Lung microvascular endothelial cell (primary cell): ENCODE results near the gene BABAM1. TPM values are rescaled to one million over a fixed set of nuclear protein-coding genes. Genes with fewer than 3 reads are reported as not detected.

Experiments used
- DNase-seq, 2 donors: peaks; one replicate each; pipeline versions ENCODE4 v3.0.0 to v3.0.0-alpha.2; 2010; ENCODE audit warnings: low read depth in 2 of 2
- total RNA-seq: library from RNA; depleted of rRNA; stranded (reverse); fragments of >200 nt; gene quantifications from 2 replicates; pipeline ENCODE4 v1.2.1, GENCODE V29; 2014

BABAM1 gene
- total RNA-seq, 1 donor from 2014 or later: 61.3 TPM

DNA sequence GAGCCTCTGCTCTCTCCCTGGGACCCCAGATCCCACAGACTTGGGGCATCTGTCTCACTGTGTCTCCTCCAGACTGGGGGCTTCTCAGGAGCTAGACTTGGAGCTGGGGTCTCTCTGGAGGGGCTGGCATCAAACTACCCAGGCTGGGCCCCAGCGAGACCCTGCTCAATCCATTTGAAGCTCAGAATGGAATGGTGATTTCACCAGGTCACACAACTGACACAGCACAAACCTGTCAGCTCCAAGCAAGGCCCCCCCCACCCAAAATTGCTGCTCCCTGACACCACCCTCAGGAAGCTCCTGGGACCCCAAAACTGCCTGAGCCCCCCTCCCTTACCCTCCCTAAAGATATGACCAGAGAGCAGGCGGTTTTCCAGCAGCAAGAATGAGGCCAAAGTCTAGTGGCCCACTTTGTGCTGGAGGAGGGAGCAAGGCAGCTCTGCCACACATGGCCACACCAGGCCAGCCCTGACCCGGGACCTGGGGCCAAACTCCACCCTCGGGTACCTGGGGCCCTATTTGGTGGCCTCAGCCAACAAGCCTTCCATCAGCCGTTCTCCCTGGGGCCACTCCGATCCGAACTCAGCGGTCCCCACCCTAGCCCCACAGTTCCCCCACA is 23.9 kb upstream of the BABAM1 start:
- DNase-seq: no peak

- DNase-seq: peak in 1 of 2 donors; percentile 29
Measured at GRCh38 chr19:17243830-17244617, 23.2 kb upstream of the BABAM1 start.

- no peak for DNase-seq
Measured at GRCh38 chr19:17244618-17245534, 22.4 kb upstream of the BABAM1 start.

- DNase-seq: no peak
Measured at GRCh38 chr19:17245535-17245984, 21.7 kb upstream of the BABAM1 start, which contains the start of gene NR2F6. TSS of gene NR2F6 (minus strand) at chr19:17245919. CDS start at chr19:17245220, 699 bp downstream.

- peak in 1 of 2 donors; percentile 40 for DNase-seq
Measured at GRCh38 chr19:17246681-17247425, 20.4 kb upstream of the BABAM1 start.

DNA sequence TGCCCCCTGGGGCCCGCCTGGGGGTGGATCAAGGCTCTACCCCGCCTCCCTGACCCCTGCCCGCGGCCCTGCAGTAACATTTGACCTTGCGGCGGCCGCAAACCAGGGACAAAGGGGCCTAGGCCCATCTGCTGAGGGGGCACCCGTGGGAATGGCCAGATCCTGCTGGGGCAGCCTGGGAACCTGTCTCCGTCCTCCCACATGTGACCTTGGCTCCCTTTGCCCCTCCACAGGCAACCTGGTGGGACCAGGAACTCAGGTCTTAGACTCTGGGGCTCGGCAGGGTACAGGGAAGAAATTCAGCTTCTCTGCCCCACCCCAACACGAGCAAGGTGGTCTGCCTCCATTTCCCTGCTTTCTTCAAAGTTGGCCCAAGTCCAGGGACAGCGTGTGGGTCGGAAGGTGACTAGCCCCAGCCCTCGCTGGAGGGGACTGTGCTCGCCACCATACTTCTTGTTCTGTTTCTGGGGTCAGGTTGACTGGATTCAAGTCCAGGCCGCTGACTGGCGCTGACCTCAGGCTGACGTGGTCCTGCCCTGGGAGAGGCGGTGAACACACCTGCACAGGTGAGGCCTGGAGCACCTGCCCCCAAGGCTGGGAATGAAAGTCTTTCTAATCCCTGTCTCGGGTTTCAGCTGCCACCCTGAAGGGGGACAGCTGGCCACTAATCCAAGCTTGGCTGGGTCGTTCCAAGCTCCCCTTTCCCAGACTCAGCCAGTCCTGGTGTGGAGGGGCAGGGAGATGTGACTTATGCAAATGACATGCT is 19.0 kb upstream of the BABAM1 start:
- DNase-seq: no peak

- DNase-seq: no peak
Measured at GRCh38 chr19:17249887-17250548, 17.2 kb upstream of the BABAM1 start.

GRCh38 chr19:17254636-17255035 is 12.6 kb upstream of the BABAM1 start:
- DNase-seq: no peak

GRCh38 chr19:17255150-17255621 is 12.1 kb upstream of the BABAM1 start:
- no peak for DNase-seq

DNA sequence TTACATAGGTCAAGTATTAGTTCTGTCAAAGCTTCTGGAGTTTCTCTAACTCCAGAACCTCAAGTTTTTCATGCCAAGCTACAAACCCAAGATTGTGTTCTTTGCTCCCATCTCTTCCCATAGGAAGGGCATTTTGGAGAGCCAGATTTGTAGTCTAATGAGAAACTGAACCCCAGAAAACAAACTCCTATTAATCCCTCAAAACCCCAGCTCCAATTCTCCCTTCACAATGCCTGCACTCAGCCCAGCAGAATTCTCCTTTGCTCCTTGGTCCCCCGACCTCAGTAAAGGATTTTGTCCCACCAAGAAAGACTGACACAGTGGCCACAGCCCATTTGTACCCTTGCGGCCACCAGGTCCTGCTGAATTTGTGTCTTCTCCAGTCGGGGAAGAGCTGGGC is 11.1 kb upstream of the BABAM1 start:
- no peak for DNase-seq

- DNase-seq: no peak
Measured at GRCh38 chr19:17259118-17259780, 8.0 kb upstream of the BABAM1 start.

DNA sequence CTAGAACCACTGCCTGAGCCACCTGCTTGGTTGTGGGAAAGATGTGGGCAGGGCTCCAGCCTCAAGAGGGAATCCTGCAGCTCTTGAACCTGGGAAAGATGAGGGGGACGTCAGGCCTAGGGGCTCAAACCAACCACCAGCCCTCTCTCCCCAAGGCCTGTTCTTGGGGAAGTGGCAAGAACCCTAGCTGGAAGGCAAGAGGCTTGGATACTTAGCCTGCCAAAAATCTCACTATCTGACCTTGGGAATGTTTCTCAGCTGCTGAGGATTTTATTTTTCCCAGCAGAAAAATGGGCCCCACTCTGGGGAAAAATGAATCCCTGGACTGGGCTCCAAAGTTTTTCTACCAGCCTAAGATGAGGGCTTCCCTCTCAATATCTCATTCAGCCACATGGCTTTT is 7.3 kb upstream of the BABAM1 start:
- DNase-seq: no peak

DNA sequence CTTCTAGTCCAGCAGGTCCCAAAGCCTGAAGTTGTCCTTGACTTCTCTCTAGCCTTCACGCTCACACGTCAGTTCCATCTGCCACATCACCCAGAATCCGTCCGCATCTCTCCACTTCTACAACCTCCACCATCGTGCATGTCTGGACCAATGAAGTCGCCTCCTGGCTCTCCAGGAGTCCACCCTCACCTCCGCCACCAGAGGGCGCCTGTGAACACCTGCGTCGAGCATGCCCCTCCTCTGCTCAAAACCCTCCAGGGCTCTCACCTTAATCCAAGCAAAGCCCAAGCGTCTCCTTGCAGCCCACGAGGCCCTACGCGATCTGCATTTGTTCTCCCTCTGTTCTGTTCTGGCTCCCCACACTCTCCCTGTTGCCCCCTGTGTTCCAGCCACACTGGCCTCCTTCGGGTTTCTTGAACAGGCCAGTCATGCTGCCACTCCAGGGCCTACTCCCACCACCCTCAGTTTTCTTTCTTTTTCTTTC is 6.4 kb upstream of the BABAM1 start:
- DNase-seq: peak; percentile 82 to 88

- no peak for DNase-seq
Measured at GRCh38 chr19:17262557-17262956, 4.7 kb upstream of the BABAM1 start.

DNA sequence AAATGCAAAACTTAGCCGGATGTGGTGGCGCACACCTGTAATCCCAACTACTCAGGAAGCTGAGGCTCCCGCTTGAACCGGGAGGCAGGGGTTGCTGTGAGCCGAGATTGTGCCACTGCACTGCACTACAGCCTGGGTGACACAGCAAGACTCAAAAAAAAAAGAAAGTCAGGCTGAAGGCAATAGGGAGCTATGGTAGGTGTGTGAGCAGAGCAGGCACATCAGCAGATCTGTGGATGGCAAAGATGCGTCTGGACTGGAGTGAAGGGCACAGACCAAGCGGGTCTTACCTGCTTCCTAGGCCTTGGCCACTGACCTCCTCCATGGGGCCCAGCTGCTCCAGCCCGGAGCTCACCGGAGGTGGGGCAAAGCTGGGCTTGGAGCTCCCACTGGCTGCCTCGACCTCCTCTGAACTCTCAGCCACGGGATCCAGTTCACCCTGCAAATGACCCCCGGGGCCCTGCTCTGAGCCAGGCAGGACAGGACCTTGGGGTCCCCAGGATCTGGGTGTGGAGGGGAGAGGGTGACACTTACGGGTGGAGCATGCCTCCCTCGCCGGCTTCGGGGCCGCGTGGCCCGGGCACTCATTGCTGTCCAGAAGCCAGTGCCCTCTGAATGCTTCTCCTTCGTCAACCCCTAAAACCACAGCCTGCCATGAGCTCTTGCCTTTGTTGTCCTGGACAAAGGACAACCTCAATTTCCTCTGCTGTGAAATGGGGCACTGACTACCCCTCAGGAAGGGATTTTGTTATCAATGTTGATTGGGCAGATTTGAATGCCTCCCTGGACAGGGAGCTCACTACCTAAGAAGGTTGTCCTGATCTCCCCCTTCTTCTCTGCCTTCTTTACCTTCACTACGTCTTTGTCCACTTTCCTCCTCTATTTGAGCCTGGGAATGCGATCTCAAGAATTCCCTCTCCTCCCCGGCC is 3.3 kb upstream of the BABAM1 start:
- DNase-seq: peak in 1 of 2 donors; percentile 22

DNA sequence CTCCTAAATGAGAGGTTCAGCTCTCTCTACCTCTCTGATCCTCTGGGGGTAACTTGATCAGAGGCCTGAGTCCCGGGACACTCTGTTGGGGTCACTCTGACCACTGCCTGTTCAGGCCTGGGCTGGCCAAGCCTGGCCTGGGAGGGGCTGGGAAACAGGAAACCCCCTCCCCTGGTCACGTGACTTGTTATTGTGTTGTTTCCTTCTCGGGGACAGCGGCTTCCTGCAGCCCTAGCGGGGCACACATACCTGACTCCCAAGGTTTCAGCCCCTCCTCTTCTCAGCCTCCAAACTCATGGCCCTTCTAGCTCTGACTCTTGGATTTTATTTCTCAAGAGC is 2.6 kb upstream of the BABAM1 start, which contains the start of gene USHBP1:
TSS of gene USHBP1 (minus strand) at position 105 of the 339 bp plus-strand sequence. CDS start 446 bp downstream, outside the sequence.
- peak; percentile 73 to 94 for DNase-seq

GRCh38 chr19:17266026-17266425 is 1.2 kb upstream of the BABAM1 start:
- no peak for DNase-seq

- DNase-seq: no peak
Measured at GRCh38 chr19:17266589-17266974, 661 bp upstream of the BABAM1 start.
